Measurements from ENCODE around the gene CKAP2L.

- no peak for TF ChIP-seq POLR2A (IDR thresholded peaks at IDR 0.05)
- no peak for TF ChIP-seq CTCF (IDR thresholded peaks at IDR 0.05)
Measured at GRCh38 chr2:112787294-112787693, 22.9 kb upstream of the CKAP2L start.

Data from thyroid gland (tissue), 4 donors.